8988T (cell line): ENCODE data around the gene FBXW5.
A peak's percentile ranks its signal among the peaks of the same experiment; 100 is the strongest.

Source experiments
- DNase-seq: peaks from one replicate; pipeline ENCODE4 v3.0.0; 2011

The FBXW5 gene

GRCh38 chr9:136907011-136907914 lies 37.3 kb downstream of the FBXW5 start:
- DNase-seq, result no peak

GRCh38 chr9:136906266-136906665 lies 38.3 kb downstream of the FBXW5 start:
- DNase-seq, result no peak

GRCh38 chr9:136903041-136903554 lies 41.4 kb downstream of the FBXW5 start:
- DNase-seq, result no peak

GRCh38 chr9:136902259-136902821 lies 42.2 kb downstream of the FBXW5 start:
- DNase-seq, result no peak

GRCh38 chr9:136901516-136902258 lies 42.9 kb downstream of the FBXW5 start:
- DNase-seq, result peak; percentile 85

- peak; percentile 63 for DNase-seq
Observed at GRCh38 chr9:136900988-136901515, 43.5 kb downstream of the FBXW5 start.

- no peak for DNase-seq
Observed at GRCh38 chr9:136900556-136900955, 44.0 kb downstream of the FBXW5 start.

- DNase-seq, result no peak
Observed at GRCh38 chr9:136899196-136899595, 45.3 kb downstream of the FBXW5 start.

GRCh38 chr9:136898483-136899100 lies 45.9 kb downstream of the FBXW5 start:
- DNase-seq, result no peak

- no peak for DNase-seq
Observed at GRCh38 chr9:136896027-136896426, 48.5 kb downstream of the FBXW5 start.

GRCh38 chr9:136890661-136891060 lies 53.9 kb downstream of the FBXW5 start:
- DNase-seq, result no peak
